Left ventricle myocardium inferior (tissue), 1 donor: Measurements from ENCODE around the gene MRPL51. TPM values are rescaled to one million over a fixed set of nuclear protein-coding genes. Genes with fewer than 3 reads are reported as not detected.

Experiments used
- total RNA-seq: library from RNA; stranded (reverse); fragmentation: NEBNext Ultra II Directional; extraction: Animal tissue kit (Norgen Biotek cat#: 25700); gene quantifications from one replicate; pipeline ENCODE4 v1.2.1, GENCODE V29; 2021
- donor health status: DM: no; HTN: yes; CAD: no; lungs with severe emphysema.

Gene MRPL51
- total RNA-seq, 1 donor from 2014 or later = 235 TPM

Other genes with a start within 250 kb of the MRPL51 start
- gene PLEKHG6, start 182.6 kb downstream of the MRPL51 start, total RNA-seq = 0.08 TPM
- gene TNFRSF1A, start 151.2 kb downstream of the MRPL51 start, total RNA-seq = 45.6 TPM
- gene SCNN1A, start 117.7 kb downstream of the MRPL51 start, total RNA-seq = 0.22 TPM
- 23.5 TPM for gene LTBR, start 109.1 kb downstream of the MRPL51 start, total RNA-seq
- 0.16 TPM for gene CD27, start 48.3 kb downstream of the MRPL51 start, total RNA-seq
- 16.4 TPM for gene TAPBPL, start 41.2 kb downstream of the MRPL51 start, total RNA-seq
- 4.2 TPM for gene VAMP1, start 22.6 kb downstream of the MRPL51 start, total RNA-seq
- 9.2 TPM for gene NCAPD2, start 840 bp upstream of the MRPL51 start, total RNA-seq
- 4,161 TPM for gene GAPDH, start 41.3 kb upstream of the MRPL51 start, total RNA-seq
- 14.4 TPM for gene IFFO1, start 62.8 kb upstream of the MRPL51 start, total RNA-seq
- gene NOP2, start 75.0 kb upstream of the MRPL51 start, total RNA-seq = 15.3 TPM
- 151 TPM for gene CHD4, start 114.1 kb upstream of the MRPL51 start, total RNA-seq
- gene LPAR5, start 142.7 kb upstream of the MRPL51 start, total RNA-seq = 7.0 TPM
- gene ACRBP, start 154.2 kb upstream of the MRPL51 start, total RNA-seq = 1.4 TPM
- 23.2 TPM for gene ING4, start 169.9 kb upstream of the MRPL51 start, total RNA-seq
- gene ZNF384, start 196.1 kb upstream of the MRPL51 start, total RNA-seq = 26.5 TPM
- gene PIANP, start 207.6 kb upstream of the MRPL51 start, total RNA-seq = 0.41 TPM
- gene COPS7A, start 230.8 kb upstream of the MRPL51 start, total RNA-seq = 73.2 TPM